HG03457 (cell line): ENCODE results near the gene PCDH12.

Experiments used
- ATAC-seq: cut with Tn5 transposase; IDR thresholded peaks from one replicate; pipeline ENCODE4 v1.9.1; 2021; ENCODE audit warnings: moderate number of reproducible peaks; ENCODE audit not compliant: unreplicated experiment

Gene PCDH12

DNA sequence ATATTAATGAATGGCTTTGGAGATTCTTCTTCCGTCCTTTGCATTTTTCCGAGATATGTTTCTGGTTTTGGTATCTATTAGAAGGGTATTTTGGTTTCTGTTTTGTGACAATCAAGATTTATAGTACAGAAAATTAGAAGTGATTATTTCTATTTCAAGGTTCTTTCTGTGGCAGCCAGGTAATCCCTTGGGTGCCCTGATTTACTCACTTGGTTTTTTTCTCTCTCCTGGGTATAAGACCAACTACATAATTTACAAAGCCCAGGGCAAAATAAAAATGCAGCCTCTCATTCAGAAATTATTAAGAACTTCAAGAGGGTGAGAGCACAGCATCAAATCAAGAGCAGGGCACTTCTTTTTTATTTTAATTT is 8.9 kb upstream of the PCDH12 start:
- ATAC-seq: no peak

DNA sequence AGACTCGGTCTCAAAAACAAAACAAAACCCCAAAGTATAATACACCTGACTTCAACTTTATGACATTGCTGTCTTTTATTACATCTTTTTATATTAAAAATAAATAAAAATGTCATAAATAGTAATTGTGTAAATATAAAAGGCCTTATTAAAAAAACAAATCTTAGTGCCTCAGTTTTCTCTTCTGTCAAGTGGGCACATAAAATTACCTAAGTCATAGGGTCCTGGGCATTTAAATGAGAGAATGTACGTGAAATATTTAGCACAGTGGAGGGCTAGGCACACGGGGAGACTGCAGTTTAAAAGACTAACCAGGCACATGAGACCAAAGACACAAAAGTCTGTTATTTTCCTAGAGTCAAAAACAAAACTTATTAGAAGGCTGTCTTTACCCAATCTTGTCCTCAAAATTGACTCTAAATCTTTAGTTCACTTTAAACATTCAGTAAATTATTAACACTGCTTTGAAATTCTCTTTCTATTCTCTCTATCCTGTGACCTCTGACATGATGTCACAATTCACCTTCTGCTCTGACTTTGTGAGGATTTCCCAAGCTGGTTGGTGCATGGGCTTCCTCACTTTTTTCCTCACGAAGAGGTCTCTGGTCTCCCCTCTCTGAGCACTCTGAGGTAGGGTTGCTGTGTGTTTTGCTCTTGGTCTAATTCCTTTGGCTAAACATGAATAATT is 8.4 kb upstream of the PCDH12 start:
- no peak for ATAC-seq

DNA sequence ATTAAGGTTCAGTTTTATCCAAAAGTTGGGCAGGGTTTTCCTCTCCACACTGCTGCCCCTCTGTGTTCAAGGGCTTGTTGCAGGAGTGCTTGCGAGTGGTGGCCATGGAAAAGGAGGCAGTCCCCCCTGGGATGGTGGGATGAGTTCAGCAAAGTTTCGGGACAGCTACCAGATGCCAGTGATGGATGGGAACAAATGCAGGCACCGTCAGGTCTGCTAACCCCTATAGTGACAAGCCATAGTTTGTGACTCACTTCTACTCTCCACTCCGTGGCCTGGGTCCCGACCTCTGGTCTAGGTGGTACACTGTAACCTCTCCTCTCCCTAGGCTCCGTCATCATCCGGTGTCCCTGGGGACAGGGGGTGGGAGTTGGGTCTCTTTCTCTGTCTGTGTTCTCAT is 7.1 kb upstream of the PCDH12 start:
- ATAC-seq: no peak

DNA sequence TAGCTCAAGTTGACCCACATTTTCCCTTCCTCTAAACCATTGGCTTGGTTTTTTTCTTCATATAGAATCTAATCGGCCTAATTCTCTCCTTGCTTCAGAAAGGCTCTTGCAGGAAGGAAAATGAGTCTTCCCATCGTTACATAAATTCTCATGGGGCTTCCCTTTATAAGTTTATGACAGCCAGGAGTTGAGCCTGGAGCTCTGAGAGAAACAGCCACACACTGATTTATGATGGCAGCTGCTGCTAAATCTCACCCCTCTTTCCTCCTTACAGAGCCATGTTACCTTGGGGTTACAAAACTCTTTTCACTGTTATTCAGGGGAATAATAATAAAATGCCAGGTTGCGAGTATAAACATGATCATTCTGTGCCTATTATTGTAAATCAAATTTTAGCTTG is 5.7 kb upstream of the PCDH12 start:
- ATAC-seq: no peak

DNA sequence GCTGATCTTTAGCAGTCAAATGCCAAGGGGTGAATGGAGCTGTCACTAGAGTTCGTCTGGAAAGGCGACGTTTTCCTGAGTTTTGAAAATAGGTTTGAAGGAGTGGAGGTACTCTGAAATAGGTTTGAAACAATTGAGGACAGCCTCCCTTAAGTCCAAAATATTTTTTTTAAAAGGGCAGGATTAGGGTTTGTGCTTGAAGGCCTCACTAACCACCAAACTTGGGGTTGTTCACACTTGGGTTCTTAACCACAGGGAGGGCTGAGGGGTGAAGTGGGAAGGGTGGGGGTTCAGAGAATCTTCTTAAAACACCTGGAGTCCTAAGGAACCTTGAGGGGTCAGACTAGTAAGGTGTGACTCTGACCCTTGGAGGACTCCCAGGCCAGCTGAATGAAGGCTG is 3.5 kb upstream of the PCDH12 start:
- ATAC-seq: no peak

DNA sequence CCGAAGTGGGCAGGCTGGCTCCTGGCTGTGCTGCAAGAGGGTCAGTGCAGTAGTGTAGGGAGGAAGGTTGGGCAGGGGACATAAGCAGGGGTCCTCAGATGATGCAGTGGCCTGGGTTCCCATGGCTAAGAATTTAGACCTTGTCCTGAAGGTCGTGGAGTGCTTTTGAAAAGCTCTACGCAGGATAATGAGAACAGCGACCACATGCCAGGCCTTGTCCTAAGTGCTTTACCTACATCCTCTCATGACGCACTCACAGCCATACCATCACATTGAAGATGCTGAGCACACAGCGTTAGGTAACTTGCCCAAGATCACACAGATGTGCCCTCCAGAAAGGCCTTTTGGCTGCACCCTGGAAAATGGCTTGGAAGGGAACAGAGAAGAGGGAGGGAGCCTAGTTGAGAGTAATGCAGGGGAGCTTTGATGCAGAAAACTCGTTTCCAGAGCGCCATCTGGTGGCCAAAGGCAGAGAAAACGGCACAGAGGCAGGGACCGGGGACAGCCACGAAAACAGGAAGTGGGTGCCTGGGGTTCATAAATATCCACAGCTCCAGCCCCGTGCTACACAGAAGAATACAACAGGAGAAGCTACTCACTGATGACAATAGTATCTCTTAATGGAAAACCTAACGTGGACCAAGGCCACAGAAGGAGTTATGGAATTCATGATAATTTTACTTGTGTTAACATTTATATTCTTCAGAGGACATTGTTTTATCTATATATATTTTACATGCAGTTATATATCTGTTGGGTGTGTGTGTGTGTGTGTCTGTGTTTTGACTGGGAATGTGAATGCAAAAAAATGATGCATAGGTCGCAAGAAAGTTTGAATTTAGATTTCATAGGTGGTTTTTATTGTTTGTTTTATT is 2.7 kb upstream of the PCDH12 start:
- peak; percentile 85 for ATAC-seq

DNA sequence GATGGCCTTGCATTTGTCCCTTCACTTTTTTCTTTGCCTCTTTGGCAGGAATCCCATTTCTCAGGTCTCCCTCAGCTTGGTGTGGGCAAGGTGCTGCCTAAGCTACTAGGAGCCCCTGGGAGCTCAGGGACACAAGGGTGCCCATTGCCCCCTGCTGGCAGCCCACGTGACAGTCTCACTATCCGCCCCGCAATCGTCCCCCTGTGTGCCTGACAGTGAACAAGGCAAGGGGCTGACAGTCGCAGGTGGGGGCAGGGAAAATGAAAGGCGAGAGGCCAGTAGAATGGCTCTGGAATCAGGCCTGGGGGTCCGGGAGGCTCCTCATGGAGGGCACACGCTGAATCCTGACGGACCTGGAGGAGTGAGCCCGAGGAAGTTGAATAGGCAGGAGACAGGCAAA is 2.0 kb upstream of the PCDH12 start:
- ATAC-seq: no peak

DNA sequence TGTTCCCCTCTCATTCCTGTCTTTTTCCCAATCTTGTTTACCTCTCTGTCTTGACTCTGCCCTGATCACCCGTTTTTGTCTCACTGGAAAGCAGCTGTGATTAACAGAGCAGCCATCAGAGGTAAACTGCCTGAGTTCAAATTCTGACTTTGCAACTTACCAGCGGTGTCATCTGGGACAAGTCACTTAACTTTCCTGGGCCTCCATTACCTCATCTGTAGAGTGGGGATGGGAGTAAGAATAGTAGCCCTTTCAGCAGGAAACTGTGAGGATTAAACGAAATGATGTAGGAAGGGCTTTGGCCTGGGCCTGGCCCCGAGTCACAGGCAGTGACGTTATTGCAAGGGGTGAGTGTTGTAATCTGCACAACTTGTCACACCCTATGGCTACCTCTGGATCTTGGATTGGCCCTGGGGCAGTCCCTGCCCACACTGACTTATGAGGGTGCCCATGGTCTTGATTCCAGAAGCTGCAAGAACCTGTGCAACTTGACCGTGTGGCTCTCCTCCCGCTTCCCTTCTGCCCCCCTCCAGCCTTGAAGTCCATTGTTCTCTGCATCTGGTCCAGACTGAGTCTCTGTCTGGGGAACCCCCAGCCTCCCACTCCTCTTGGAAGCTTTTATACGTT is 657 bp upstream of the PCDH12 start:
- ATAC-seq: no peak

DNA sequence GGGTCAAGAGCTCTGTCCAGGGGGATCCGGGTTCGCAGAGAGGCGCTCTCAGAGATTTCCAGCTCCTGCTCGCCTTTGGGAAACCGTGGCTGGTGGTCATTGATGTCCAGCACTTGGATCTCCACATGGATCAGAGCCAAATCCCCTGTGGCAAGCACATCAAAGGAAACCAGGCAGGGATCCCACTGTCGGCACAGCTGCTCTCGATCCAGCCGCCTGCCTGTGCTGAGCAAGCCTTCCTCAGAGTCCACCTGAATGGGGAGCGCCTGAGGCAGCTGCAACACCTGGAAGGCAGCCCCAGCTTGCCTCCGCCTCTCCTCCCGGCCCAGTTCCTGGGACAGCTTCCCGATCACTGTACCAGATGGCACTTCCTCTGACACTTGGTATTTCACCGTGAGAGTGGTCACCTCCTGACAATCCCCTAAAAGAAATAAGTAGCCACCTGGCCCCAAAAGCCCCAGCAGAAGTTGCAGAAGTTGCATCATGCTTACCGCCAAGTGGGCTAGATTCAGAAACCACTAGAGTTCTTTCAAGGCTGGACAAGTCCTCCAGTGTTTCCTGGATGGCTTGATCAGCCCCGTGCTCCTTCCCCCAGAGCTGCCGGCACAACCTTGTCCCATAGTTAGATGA is 520 bp downstream of the PCDH12 start:
- ATAC-seq: no peak

DNA sequence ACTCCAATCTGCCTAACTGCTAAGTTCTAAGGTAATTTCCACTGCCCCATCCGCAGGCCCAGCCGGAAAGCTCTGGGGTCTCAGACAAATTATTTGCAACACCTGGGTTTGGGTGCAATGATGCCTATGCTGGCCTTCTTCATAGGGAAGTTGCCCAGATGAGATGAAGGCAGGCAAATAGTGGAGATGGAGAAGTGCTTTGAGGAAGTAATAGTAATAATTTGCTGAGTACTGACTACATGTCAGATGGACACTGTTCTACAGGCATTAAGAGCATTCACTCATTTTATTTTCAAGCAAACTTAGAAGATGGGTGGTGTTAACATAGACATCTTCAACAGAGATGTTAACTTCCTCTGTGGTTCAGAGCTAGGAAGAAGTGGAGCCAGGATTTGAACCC is 3.8 kb downstream of the PCDH12 start:
- no peak for ATAC-seq

DNA sequence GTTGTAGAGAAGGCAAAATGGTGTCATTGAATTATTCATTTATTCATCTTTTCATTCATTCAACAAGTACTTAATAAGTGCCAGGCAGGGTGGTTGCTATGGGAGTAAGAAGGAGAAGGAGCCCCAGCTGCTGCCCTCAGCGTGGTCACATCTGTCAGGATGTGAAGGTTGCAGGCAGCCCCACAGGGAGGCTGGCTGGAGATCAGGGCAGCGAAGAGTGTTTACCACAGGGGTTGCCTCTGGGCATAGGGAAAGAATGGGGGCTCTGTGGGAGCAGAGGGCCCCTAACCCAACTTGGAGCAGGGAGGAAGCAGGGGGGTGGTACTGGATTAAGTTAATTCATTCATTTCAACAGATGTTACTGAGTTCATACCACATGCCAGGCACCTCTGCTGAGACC is 6.0 kb downstream of the PCDH12 start:
- no peak for ATAC-seq

DNA sequence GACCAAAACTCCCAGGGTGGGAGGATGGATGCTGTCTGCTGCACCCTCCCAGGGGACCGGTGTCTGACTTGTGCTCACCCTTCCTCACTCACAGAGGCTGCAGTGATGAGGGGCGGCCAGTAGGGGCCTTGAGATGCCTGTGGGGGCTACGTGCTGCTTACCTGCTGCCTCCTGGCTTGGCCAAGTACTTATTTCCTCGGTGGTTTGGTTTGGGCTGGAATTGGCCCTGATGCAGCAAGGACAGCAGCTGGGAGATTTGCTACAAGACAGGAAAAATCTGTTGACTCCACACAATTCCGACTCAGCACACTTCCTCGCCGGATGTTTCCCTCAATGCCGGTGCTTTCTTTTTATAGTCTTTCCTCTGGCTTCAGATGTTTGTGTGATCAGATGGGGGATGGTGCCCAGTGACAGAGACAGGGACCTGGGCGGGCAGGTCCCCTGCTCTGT is 6.6 kb downstream of the PCDH12 start:
- no peak for ATAC-seq

DNA sequence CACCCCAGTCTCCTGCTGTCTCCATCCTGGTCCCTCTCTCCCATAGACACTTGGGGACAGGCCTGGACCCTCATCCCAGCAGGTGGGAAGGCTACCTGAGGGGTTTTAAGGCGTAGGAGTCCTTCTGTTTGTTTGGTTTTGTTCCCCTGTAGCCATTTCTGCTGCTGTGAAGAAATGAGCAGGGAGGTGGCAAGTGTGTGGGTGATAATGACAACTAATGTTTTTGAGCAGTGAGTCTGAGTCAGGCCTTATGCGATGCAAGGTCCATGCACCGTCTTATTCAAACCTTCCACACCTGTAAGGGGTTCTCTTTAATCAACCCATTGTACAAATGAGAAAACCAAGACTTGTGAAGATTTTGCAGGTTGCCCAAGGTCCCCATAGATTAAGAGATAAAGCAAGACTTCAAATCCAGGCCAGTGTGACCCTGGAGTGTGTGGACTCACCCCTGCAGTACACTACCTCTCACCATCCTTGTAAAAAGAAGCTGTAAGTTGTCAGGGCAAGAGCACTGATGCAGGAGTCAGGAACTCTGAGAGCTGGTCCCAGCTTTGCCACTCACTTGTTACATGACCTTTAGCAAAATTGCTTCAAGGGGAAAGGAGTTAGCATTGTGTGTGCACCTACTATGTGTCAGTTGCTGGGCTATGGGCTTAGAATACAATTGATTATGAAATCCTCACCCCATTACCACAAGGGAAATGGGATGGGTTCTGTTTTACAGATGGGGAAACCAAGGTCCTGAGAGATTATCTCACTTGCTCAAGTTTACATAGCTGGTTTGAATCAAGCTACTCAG is 7.6 kb downstream of the PCDH12 start:
- no peak for ATAC-seq

DNA sequence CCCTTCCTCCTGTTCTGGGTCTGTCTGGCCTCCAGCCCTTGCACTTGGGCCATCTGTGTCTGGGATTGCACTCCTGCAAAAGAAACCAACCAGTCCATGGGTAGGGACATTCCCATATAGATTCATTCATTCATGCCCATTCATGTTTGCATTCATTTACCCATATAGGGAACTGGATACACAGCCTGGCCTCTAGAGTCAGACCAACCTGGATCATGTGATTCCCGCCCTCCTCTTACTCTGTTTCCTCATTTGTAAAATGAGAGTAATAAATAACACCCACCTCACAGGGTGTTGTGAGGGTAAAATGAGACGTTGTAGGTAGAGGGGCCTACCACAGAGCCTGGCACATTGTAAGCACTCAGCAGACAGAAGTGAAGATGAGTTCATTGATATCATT is 8.5 kb downstream of the PCDH12 start:
- ATAC-seq: no peak

DNA sequence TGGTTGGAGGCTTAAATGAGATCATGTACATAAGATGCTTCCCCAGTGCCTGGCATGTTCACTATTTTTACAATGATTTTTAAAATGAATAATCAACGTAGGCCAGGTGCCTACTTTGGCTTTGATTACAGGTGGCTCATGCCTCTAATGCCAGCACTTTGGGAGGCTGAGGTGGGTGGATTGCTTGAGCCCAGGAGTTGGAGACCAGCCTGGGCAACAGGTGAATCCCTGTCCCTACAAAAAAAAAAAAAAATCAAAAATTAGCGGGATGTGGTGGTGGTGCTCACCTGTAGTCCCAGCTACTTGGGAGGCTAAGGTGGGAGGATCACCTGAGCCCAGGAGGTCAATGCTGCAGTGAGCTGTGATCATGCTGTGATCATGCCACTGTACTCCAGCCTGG is 9.2 kb downstream of the PCDH12 start:
- ATAC-seq: no peak

DNA sequence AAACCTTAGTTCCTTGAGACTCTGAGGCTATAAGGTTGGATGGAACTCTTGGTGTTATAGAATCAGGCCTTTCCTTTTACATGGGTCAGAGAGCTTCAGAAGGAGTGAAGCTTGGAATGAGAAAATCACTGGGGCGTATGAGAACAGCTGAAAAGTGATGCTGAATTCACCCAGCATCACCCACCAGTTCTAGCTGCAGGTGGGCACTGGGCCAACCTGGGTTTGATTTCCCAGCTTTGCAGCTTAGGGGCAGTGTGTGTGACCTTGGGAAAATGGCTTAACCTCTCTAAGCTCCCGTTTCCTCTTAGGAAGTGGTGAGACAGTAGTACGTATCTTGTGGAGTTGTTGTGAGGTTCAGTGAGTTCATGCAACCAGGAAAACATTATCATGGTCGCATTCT is 10.7 kb downstream of the PCDH12 start:
- ATAC-seq: no peak

DNA sequence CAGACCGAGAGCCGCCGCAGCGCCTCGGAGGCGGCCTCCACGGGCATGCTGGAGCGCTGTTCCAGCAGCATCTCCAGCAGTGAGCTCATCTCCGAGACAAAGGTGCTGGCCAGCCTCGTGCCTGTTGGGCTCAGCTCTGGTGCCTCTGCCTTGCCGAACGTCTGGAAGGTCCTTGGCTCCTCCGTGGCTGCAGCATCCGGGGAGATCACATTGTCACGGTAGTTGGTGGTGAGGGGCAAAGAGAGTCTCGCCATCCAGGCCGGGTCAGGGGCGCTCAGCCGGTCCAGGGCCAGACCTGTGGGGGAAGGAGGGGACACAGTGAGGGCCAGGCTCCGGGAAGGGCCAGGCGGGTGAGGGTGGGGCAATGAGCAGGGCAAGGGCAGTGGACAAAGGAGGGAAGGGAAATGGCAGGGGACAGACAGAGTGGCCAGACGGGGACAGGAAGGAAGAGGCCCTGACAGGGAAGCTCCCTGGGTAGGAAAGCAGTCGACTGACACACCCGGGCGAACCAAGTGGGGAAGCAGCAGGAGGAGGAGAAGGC is 12.4 kb downstream of the PCDH12 start:
- ATAC-seq: no peak

DNA sequence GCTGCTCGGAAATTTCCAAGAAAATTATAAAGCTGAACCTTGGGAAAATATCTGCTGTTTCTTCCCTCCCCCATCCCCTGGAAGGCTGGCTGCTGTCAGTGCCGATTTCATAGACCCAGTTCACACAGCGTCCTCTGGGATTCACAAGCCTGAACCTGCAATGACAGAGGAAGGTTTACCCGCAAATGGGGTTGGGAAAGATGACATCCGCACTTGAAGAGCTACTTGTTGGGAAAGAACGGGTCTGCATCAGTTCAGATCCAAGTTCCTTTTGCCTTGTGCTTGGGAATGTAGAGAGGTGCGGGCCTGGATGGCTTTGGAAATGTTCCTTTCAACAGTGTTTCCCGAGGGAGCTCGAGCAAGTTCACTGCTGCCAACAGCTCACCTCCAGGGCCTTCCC is 13.9 kb downstream of the PCDH12 start:
- no peak for ATAC-seq

DNA sequence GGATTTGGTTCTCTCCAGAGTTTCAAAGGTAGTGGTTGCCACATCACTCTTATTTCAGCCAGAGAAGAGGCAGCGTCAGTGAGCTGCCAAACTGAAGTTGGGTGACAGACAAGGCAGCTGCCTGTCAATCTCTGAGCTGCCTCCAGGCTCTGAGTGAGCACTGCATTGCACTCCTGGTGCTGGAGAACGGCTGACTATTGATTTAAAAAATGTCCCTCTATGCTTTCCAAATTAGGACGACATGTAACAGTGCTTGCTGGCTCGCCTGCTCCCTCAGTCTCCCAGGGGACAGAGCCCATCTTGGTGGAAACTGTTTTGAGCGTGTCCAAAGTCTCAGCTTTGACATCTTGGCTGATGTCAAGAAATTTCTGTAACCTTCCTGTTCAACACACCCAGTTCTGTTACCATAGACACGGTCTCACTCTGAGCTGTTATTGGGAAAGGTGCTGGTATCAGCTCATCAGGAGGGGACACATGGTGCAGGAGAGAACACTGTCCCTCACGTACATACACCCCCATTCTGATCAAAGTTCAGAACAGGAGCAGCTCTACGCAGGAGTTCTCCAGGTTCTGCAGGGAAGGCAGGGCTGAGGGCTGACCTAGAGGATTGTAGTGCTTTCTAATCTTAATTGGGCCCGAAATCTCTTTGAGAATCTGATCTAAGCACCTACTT is 15.7 kb downstream of the PCDH12 start:
- no peak for ATAC-seq

DNA sequence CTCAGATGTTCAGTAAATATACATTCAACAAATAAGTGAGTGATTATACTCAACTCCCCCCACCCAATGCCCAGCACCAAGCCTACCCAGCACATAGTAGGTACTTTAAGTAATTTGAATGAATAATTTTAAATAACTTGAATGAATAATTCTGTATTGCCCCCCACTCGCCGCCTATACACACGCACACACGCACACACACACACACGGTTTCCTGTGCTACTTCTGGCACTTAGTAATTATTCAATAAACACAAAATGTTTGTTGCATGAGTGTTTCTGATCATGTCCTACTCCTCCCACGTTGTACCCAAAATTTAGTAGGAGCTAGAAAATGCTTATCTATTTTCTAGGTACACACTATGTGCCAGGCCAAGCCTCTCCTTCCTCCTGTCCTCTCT is 16.2 kb downstream of the PCDH12 start:
- ATAC-seq: no peak
